NCI-H128 (cell line): Measurements from ENCODE around the gene LEKR1.

ENCODE experiments used
- DNase-seq: peaks from one replicate; lab custom pipeline; 2025; ENCODE audit not compliant: unreplicated experiment; lab: John Stamatoyannopoulos, UW

The LEKR1 gene

DNA sequence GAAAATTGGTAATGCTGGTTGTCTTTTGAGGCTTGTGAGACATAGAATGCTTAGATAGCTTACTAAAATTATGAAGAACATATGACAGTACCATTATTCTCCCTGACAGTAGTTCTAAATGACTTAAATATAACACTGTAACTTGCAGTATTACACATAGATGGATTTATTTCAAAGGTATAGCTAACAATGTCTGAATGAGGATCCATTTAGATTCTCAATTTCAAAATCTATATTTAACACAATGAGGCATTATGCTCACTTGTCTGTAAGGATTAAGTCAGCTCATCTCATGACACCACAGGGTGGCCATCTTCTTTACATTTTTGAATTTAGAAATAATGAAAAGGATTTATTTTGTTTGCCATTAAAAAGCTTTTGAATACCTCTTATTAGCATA lies 225.4 kb downstream of the LEKR1 start:
- DNase-seq: no peak

DNA sequence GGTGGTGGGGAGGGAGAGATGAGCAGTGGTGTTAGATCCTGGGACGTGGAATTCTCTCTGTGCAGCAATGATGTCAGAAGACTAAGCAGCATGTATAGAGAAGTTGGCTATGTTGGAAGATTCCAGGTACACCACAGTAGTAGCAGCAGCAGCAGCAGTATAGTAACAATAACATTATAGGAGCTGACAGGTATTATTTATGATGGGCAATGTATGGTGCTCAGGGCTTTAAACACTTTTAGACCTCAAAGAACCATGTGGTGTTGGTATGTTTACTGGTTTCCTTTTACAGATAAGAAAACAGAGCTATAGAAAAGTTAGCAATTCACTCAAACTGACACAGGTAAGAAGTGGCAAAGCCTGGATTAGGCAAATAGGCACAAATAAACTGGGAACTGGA lies 229.9 kb downstream of the LEKR1 start:
- no peak for DNase-seq

DNA sequence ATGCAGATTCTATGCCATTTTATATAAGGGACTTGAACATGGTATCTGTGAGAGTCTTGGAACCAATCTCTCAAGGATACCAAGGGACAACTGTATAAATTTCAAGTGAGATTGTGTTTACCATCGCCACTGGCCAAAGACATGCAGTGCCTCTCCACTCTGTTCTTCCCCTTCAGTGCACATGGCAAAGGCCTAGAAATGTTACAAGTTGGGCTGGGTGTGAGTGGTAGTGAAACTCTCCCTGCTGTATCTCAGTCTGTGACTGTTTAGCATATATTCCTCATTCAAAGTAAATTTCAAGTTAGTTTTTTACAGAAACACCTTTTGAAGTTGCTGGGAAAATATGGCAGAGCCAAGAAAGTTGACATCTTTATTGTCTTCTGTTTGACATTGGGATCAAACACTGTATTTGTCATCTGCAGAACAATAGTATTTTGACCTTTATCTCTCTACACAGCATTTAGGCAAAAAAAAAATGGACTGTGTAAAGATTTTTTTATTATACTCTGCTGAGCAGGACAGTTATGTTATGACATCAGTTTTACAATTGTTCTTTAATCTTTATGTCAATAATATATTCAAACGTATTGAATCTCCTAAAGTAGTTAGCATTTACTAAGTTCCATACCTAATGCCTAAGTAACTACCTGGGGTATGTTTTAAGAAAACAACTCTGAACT lies 232.4 kb downstream of the LEKR1 start:
- no peak for DNase-seq

DNA sequence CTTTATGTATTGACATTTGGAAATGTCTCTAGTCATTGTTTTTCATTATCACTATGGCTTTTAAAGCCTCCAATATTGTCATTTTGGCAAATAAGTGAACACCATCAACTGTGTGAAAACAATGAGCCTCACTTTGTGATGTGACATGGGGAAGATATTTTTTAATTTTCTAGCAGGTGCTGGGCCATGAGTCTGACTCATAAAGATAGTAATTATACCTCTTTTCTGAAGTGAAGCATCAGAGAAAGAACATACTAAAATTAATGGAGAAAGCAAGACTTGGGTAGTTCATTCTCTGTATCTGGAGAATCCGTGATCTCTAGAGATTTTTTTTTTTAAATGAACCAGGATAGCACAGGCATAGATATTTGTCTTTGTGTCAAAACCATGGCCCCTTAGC lies 233.0 kb downstream of the LEKR1 start:
- no peak for DNase-seq

DNA sequence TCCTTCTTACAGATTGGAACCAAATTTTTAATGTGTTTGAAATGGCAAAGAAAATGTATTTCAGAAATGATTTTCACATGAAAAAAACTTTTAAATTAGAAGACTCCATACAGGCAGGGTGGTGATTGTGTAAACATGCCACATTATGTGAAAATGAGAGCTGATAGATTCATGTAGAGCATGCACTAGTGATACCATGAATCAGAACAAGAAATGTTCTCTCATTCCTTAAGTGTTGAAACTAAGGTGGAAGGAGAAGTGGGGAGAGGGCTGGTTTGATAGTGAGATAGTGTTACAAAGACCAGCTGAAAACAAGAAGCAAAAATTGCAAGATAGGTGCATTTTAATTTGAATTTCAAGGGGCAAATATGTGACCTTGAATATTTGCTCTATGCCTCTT lies 233.5 kb downstream of the LEKR1 start:
- no peak for DNase-seq

DNA sequence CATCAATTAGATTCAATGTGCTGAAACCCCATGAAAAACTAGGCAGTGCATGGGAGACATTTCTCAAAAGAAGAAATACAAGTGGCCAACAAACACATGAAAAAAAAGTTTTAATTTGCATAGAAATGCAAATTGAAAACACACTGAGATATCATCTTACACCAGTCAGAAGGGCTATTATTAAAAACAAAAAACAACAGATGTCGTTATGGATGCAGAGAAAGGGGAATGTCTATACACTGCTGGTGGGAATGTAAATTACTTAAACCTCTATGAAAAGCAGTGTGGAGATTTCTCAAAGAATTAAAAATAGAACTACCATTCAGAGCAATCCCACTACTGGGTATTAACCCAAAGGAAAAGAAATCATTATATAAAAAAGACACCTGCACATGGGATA lies 235.1 kb downstream of the LEKR1 start:
- no peak for DNase-seq

DNA sequence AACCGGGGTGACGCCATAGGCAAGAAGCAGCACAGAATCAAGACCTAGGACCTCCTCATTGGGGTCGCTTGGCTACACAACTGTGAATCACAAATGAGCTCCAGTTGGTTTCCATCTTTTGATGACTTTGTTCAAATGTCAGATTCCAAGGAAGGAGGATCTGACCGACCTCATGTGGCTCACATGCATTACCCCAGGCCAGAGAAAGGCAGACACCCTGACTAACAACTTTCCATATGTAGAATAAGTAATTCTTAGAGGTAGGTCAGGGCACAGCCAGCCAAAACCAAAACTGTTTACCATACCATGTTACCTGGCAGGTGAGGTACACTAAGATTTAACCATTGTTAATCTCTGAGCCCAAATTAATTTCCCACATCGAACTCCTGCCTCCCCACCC lies 237.3 kb downstream of the LEKR1 start:
- no peak for DNase-seq

DNA sequence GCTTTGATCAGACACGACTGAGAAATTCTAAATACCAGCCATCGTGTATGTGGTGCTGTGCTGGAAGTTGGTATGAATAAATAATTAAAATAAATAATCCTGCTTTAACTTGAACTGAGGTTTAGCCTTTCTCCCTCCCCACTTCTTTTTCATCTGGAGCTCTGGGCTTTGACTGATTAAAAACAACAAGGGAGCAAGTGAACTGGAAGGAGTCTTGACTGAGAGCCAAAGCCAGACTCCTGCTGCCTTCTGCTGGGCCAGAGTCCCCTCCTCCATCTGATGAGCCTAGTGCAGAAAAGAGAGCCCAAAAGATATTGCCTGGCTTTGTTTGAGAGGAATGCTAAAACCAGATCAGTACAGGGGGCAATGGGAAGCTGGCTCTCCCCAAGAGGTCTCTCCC lies 237.8 kb downstream of the LEKR1 start:
- no peak for DNase-seq

DNA sequence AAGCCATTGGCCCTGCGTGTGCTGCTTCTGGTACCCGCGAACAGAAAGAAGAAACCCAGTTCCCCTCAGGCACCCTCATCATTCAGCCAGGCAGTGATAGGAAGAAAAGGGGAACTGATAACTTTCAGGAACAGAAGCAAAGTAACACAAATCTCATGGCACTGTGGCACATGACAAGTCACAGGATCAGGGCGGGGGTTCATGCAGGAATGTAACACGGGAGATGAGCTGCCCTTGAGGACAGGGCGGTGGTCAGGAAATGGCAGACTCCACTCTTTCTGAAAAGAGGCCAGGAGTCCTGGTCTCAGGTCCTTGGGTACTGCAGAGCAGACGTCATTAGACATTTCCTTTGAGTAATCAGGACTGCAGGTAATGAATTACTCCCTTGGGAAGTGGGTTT lies 238.2 kb downstream of the LEKR1 start:
- no peak for DNase-seq

DNA sequence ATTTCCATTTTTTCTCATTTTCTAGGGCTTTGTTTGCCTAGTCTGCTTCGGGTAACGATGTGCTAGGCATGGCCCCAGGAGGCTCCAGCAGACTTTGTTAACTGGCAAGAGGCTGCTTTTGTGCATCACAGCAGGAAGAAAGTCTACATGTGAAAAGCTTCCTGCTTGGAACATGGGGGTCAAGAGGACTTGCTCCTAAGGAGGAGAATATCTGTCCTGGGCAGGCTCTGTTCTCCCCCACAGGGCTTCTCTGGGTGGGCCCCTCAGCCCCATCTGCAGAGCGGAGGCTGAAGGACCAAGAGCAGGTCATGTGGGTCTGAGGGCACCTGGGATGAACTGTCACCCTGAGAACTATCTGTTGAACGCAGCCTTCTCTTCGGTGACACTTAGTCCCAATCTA lies 239.0 kb downstream of the LEKR1 start:
- DNase-seq: no peak

DNA sequence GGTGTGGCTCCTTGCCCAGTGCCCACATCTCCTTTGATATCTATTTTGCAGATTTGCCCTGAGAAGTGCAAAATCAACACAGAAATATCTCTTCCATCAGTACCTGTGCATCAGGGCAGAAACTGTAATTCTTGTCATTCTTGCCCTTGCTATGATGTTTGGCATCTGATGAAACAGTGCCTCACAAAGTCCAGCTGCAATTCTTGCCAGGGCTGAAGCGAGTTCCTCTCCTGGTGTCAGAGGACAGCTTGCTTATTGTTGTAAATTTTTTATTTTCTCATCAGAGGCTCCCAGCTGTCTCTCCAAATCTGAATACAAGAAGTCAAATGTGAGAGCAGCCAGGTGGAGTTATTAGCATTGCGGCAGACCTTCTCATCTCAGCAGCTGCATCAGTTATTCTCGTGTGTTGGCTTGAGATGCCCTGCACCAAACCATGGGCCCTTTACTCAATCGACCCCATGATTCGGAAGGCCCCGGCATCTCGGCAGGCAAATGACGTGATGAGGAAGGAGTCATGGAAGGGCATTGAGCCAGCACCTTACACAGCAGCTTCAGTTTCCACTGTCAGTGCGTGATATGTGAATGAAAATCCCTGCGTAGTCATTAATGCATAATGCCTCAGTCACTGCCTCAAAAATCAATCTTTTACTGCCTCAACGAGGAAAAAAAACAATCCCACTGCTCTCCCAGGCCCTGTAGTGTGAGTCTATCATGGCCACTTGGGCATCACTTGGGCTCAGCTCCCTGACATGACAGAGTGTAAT lies 240.4 kb downstream of the LEKR1 start:
- DNase-seq: no peak

DNA sequence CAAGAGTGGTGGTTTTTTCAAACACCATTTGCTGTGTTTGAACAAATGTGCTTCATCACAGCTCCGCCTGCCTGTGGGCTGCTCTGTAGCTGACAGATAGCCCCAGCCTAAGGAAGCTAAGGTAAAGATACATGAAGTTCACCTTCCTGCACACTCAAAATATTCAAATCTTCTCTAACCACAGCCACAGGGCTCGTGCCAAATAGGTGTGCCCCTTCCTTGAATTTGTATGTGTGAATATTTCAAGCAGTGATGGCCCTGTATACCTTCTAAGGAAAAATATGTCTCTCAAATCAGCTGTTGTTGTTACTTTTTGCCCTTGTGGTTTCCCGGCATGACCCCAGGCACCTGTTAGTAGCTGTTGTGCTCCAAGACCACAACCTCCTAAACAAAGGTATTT lies 241.0 kb downstream of the LEKR1 start:
- DNase-seq: no peak

DNA sequence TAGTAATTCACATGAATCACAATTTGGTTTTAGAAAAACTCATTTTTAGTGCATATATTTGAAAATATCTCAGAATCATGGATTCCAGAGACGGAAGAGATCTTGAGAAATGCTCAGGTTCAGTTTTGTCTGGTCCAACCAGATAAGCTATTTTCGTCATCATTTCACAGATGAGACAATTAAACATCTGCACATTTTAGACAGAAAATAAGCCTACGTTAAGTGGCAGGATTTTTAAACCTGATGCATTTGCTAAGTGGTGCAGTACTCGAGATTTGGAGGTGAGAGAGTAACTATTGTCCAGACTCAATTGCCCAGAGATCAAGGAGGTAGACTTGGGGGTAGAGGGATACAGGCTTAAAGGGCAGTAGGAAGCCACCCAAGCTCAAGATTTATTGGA lies 243.3 kb downstream of the LEKR1 start:
- DNase-seq: no peak

DNA sequence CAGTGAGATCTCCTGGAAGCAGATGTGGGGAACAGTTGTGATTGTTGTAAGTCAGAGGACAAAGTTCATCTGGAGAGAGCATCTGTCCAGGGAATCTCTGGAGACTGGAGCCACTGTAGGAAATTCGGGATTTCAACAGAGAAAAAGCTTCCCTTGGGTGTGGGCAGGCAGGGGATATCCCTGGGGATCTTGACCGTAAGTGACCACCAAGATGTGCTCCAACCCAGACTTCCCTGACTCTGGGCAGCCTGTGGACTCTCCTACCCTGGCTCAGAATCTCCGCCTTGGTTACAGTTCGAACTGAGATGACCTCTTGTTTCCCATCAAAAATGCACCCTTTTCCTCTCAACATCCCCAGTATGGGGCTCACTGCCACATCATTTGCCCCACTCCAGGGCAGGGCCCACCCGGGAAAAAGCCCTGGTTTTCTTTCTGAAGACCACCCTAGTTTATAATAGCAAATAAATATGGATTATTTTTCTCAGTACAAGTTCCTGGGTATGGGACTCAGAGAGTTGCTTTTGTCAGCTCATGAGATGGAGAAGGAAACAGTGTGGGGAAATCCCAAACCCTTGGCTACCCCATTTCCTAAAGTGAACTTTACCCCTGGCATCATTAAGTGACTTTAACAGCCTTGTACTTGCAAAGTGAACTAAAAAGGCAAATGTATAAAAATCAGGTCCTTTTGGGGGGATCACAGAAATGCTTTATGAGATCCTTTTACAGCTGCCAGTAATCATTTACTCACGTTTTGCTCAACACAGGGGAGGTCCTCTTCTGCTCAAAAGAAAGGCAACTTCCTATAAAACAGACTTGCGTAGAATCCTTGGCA lies 243.9 kb downstream of the LEKR1 start:
- no peak for DNase-seq

DNA sequence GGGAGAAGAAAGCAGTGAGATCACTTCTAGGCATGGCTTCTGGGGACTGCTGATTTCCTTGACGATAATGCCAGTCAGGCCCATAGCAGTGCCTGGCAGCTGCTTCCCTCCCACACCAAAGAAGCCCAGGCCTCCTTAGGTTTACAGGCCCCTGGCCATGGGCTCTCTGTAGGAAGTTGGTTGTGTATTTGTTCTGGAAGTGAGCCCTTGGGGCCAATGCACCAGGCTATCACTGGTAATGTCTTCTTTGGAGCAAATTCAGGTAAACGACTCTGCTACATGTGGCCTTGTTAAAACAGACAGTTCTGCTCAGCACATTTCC lies 244.5 kb downstream of the LEKR1 start:
- DNase-seq: no peak

DNA sequence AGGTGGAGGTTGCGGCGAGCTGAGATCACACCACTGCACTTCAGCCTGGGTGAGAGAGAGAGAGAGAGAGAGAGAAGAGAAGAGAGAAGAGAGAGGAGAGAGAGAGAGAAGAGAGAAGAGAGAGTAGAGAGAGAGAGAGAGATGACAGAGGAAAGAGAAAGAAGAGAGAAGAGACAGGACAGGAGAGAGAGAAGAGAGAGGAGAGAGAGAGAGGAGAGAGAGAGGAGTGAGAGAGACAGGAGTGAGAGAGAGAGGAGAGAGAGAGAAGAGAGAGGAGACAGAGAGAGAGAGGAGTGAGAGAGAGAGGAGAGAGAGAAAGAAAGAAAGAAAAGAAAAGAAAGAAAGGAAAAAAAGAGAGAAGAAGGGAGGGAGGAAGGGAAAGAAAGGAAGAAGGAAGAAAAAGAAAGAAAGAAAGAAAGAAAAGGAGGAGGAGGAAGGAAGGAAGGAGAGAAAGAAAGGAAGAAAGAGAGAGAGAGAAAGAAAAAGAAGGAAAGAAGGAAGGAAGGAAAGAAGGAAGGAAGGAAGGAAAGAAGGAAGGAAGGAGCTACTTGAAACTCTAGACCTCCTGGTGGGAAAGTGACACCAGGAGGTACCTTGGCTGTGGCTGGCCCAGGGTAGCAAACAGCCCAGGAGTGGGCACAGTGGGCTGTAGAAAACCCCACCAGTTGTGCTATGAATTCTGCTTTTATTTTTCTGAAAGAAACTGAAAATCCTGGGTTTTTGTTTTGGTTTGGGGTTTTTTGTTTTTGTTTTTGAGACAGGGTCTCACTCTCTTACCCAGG lies 245.8 kb downstream of the LEKR1 start:
- DNase-seq: no peak

DNA sequence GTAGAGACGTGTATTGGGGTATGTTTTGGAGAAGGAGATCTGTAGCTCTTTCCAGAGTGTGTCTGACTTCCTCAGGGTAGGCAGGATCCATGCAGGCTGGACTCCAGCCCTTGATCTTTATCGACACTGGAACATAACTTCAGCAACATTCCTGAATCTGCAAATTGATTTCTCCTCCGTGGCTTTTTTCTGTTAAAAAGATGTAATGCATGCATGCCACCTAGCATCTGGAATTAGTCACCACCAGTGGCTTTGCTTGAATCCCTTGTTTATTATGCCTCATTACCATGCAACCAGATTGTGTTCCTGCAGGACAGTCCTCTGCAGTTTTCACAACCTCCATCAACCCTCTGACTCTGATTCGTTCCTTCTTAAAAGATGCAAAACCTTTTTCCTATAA lies 247.7 kb downstream of the LEKR1 start:
- DNase-seq: no peak

DNA sequence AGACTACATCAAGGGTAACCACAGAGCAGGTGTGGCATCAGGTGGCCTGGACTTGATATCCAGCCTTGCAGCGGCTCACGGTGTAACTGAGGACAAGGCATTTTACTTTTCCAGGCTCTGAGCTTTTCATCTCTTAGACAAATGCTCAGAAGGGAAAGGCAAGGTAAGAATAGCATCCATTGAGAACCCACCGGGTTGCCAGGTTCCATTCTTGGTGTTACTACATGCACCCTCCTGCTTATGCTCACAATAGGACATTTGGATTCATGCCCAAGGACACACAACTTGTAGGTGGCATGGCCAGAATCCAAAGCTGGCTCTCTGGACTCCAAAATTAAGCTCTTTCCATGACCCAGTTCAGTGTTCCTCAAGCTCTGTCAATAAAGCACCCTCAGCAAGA lies 248.3 kb downstream of the LEKR1 start:
- DNase-seq: no peak

DNA sequence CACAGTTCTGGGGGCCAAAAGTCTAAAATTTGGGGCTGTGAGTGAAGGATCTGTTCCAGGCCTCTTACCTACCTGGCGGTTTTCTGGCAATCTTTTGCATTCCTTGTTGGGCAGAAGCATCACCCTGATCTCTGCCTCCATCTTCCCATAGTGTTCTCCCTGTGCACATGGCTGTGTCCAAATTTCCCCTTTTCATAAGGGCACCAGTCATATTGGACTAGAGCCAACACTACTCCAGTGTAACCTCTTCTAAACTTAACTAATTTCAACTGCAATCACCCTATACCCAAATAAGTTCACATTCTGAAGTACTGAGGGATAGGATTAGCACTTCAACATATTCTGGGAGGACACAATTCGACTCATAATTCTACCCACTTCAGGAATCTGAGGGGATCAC lies 248.8 kb downstream of the LEKR1 start:
- no peak for DNase-seq

DNA sequence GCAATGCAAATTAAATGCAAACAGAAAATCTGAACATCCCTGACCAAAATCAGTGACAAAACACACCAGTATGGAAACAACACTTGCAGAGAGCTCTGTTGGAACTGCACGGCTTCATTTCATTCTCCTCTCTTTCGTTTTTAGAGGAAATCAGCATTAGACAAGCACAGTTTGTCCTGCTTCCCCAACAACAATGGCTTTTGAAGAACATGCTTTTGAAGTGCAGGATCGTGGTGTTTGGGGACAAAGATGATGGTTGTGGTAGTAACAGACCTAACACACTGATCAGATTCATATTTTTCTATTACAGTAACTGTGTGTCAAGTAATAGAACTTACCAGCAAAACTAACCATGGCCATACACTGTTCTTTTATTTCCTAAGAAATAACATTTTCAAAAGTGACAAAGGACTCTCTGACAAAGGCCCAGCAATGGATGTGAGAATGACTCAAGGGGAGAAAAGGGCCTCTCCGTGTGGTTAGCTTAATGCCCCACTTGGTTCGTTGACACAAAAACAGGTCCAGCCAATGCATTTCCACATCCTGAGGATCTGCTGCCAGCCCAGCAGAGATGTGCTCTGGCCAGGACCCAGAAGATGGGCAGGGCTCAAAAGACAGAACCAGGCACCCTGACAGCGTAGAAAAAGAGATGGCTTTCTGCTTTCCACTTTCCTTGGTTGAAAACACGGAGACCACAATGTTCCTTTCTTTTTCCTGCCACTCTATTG lies 249.7 kb downstream of the LEKR1 start:
- no peak for DNase-seq

DNA sequence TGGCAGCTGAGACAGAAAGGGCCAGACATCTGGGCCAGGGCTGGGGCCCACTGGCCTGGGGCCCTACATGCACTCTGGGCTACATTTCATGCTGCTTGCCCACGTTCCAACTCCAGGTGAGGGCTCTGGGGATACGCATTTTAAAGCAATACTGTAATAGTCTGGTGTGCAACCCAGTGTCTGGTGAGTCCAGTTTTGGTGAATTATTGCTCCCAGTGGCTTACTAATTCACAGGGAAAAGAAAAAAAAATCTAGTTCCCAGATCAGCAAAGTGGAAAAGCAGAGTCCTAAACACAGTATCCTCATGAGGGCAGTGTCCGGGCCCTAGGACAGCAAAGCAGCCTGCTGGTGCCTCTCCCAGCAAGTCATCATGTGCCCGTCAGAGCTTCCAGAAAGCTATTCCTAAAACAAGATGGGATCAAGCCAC lies 251.4 kb downstream of the LEKR1 start:
- no peak for DNase-seq
